Parathyroid adenoma (tissue), 2 donors: ENCODE data around the gene PHOX2A.

Experiments used
- H2AFZ ChIP-seq: fragments of 300-600 bp; sonication (generic); one replicate; pipeline ENCODE4 v1.7.0; 2017; ENCODE audit warnings: antibody characterized with exemption, mild to moderate bottlenecking
- H3K27ac ChIP-seq: fragments of 300-600 bp; sonication (generic); one replicate; pipeline ENCODE4 v1.7.0; 2017
- H3K27me3 ChIP-seq: fragments of 300-600 bp; sonication (generic); one replicate; pipeline ENCODE4 v1.7.0; 2017; ENCODE audit warnings: low read length; ENCODE audit not compliant: control insufficient read depth, insufficient read depth
- H3K36me3 ChIP-seq: fragments of 300-600 bp; sonication (generic); one replicate; pipeline ENCODE4 v1.7.0; 2017; ENCODE audit warnings: low read length; ENCODE audit not compliant: control insufficient read depth, insufficient read depth
- H3K4me1 ChIP-seq: fragments of 300-600 bp; sonication (generic); one replicate; pipeline ENCODE4 v1.7.0; 2017; ENCODE audit warnings: control low read depth
- H3K4me2 ChIP-seq: fragments of 300-600 bp; sonication (generic); one replicate; pipeline ENCODE4 v1.7.0; 2017; ENCODE audit warnings: low read length
- H3K4me3 ChIP-seq: fragments of 300-600 bp; sonication (generic); one replicate; pipeline ENCODE4 v1.7.0; 2017; ENCODE audit warnings: low read depth, low read length
- H3K79me2 ChIP-seq: fragments of 300-600 bp; sonication (generic); one replicate; pipeline ENCODE4 v1.7.0; 2017; ENCODE audit warnings: control low read depth
- H3K9ac ChIP-seq: fragments of 300-600 bp; sonication (generic); one replicate; pipeline ENCODE4 v1.7.0; 2017; ENCODE audit warnings: mild to moderate bottlenecking
- H3K9me3 ChIP-seq: fragments of 300-600 bp; sonication (generic); one replicate; pipeline ENCODE4 v1.7.0; 2017; ENCODE audit warnings: low read length; ENCODE audit not compliant: control insufficient read depth
- CTCF ChIP-seq: fragments of 300-600 bp; sonication (generic); IDR thresholded peaks from one replicate; pipeline ENCODE4 v1.7.0; 2017; ENCODE audit warnings: antibody characterized with exemption, mild to moderate bottlenecking
- donor health status: primary hyperparathyroidism.

PHOX2A gene

GRCh38 chr11:72283947-72284346 lies 40.0 kb upstream of the PHOX2A start:
- Histone ChIP-seq H2AFZ (no peak overlapping the region), H3K4me1 (no peaks in the 10 kb centered on the region), H3K27me3 (no peaks in the 10 kb centered on the region), H3K79me2 (no peaks in the 10 kb centered on the region), H3K36me3 (no peaks in the 10 kb centered on the region), H3K9ac (no peak overlapping the region), H3K4me3 (no peak overlapping the region), H3K4me2 (no peak overlapping the region), H3K27ac (no peak overlapping the region), H3K9me3 (no peaks in the 10 kb centered on the region)
- no peak for TF ChIP-seq CTCF

DNA sequence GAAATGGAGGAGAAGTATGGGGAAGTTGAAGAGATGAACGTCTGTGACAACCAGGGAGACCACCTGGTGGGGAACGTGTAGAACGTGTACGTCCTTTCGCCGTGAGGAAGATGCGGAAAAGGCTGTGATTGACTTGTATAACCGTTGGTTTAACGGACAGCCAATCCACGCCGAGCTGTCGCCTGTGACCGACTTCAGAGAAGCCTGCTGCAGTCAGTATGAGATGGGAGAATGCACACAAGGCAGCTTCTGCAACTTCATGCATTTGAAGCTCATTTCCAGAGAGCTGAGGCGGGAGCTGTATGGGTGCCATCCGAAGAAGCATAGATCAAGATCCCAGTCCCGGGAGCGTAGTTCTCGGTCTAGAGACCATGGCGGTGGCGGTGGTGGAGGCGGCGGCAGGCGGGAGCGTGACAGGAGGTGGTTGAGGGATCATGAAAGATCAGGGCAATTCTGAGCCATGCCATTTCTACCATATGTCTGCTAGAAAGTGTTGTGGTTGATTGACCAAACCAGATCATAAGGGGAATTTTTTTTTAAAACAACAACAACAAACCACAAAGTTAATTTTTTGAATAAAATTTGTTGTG lies 36.8 kb upstream of the PHOX2A start:
- H3K9me3 ChIP-seq: no peaks in the 10 kb centered on the region
- no peak overlapping the region for H3K9ac ChIP-seq
- no peaks in the 10 kb centered on the region for H3K79me2 ChIP-seq
- no peak overlapping the region for H3K4me3 ChIP-seq
- no peaks in the 10 kb centered on the region for H3K36me3 ChIP-seq
- no peak overlapping the region for H2AFZ ChIP-seq
- no peaks in the 10 kb centered on the region for H3K4me1 ChIP-seq
- H3K27me3 ChIP-seq: no peaks in the 10 kb centered on the region
- no peak overlapping the region for H3K4me2 ChIP-seq
- H3K27ac ChIP-seq: no peak overlapping the region
- no peak for TF ChIP-seq CTCF

DNA sequence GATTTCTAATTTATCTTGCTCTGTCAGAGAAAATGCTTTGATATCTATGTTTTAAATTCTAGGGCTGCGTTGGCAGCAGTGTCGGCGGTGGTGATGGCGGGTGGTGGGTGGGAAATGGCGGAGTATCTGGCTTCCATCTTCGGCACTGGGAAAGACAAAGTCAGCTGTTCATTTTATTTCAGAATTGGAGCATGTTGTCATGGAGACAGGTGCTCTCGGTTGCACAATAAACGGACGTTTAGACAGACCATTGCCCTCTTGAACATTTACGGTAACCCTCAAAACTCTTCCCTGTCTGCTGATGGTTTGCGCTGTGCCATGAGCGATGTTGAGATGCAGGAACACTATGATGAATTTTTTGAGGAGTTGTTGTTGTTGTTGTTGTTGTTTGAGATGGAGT lies 36.1 kb upstream of the PHOX2A start:
- no peaks in the 10 kb centered on the region for H3K9me3 ChIP-seq
- no peaks in the 10 kb centered on the region for H3K79me2 ChIP-seq
- no peak overlapping the region for H2AFZ ChIP-seq
- H3K36me3 ChIP-seq: no peaks in the 10 kb centered on the region
- no peak for TF ChIP-seq CTCF
- H3K4me2 ChIP-seq: no peak overlapping the region
- H3K9ac ChIP-seq: no peak overlapping the region
- H3K27me3 ChIP-seq: no peaks in the 10 kb centered on the region
- no peak overlapping the region for H3K4me3 ChIP-seq
- H3K27ac ChIP-seq: no peak overlapping the region
- H3K4me1 ChIP-seq: no peaks in the 10 kb centered on the region

DNA sequence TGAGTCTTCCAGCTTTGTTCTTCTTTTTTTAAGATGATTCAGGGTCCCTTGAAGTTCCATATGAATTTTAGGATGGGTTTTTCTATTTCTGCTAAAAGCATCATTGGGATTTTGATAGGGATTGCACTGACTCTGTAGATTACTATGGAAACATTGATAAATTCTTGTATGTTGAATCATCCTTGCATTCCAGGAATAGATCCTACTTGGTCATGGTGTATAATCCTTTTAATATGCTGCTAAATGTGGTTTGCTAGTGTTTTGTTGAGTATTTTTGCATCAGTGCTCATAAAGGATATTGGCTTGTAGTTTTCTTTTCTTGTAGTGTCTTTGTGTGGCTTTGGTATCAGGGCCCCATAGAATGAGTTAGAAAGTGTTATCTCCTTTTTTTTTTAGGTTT lies 34.9 kb upstream of the PHOX2A start:
- Histone ChIP-seq H3K4me2 (no peak overlapping the region), H3K27me3 (no peaks in the 10 kb centered on the region), H2AFZ (no peak overlapping the region), H3K36me3 (no peaks in the 10 kb centered on the region), H3K79me2 (no peaks in the 10 kb centered on the region), H3K9me3 (no peaks in the 10 kb centered on the region), H3K4me1 (no peaks in the 10 kb centered on the region), H3K9ac (no peak overlapping the region), H3K4me3 (no peak overlapping the region), H3K27ac (no peak overlapping the region)
- no peak for TF ChIP-seq CTCF

DNA sequence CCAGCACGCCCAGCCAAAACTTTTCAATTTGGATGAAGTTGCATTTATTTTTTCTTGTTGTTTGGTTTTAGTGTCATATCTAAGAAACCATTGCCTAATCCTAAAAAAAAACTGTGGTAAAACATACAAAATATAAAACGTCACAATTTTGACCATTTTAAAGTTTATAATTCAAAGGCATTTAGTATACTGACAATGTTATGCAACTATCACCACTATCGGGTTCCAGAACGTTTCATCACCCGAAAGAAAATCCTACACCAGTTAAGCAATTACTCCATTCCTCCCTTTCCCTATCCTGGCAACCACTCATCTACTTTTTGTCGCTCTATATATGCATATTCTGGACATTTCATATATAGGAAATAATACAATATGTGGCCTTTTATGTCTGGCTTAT lies 30.5 kb upstream of the PHOX2A start:
- H2AFZ ChIP-seq: no peak overlapping the region
- H3K36me3 ChIP-seq: no peaks in the 10 kb centered on the region
- no peaks in the 10 kb centered on the region for H3K9me3 ChIP-seq
- H3K9ac ChIP-seq: no peak overlapping the region
- H3K79me2 ChIP-seq: no peaks in the 10 kb centered on the region
- H3K27me3 ChIP-seq: no peaks in the 10 kb centered on the region
- TF ChIP-seq CTCF: no peak
- H3K4me3 ChIP-seq: no peak overlapping the region
- H3K4me2 ChIP-seq: no peak overlapping the region
- no peaks in the 10 kb centered on the region for H3K4me1 ChIP-seq
- no peak overlapping the region for H3K27ac ChIP-seq
